ENCODE results near the gene FAM219A.

Gene FAM219A

GRCh38 chr9:34400686-34401602 is 57.4 kb downstream of the FAM219A start:
- TF ChIP-seq CTCF (IDR thresholded peaks at IDR 0.05; ENCODE audit: low read depth, low read length) = no peak
- no peak for DNase-seq (ENCODE audit: extremely low read depth, low read depth)

- DNase-seq (ENCODE audit: extremely low read depth, low read depth) = no peak
- TF ChIP-seq CTCF (IDR thresholded peaks at IDR 0.05; ENCODE audit: low read depth, low read length) = no peak; the same call in 1 of the 2 replicates
Observed at GRCh38 chr9:34400275-34400674, 58.1 kb downstream of the FAM219A start.

- TF ChIP-seq CTCF (IDR thresholded peaks at IDR 0.05; ENCODE audit: low read depth, low read length) = no peak
- no peak for DNase-seq (ENCODE audit: extremely low read depth, low read depth)
Observed at GRCh38 chr9:34399729-34400128, 58.6 kb downstream of the FAM219A start.

GRCh38 chr9:34398875-34399274 is 59.5 kb downstream of the FAM219A start:
- DNase-seq (ENCODE audit: extremely low read depth, low read depth) = no peak
- no peak for TF ChIP-seq CTCF (IDR thresholded peaks at IDR 0.05; ENCODE audit: low read depth, low read length)

- no peak for TF ChIP-seq CTCF (IDR thresholded peaks at IDR 0.05; ENCODE audit: low read depth, low read length)
- no peak for DNase-seq (ENCODE audit: extremely low read depth, low read depth)
Observed at GRCh38 chr9:34396276-34397214, 61.8 kb downstream of the FAM219A start.

- no peak for DNase-seq (ENCODE audit: extremely low read depth, low read depth)
- TF ChIP-seq CTCF (IDR thresholded peaks at IDR 0.05; ENCODE audit: low read depth, low read length) = no peak
Observed at GRCh38 chr9:34392511-34392910, 65.9 kb downstream of the FAM219A start.
